ENCODE measurements around the gene OR2Y1.
"Not testable (repeated sequence)": the region's sequence is repeated elsewhere in the genome, so short reads cannot be mapped to it uniquely, and the experiment has no call there.

The OR2Y1 gene

GRCh38 chr5:180736536-180736935 is 3.3 kb downstream of the OR2Y1 start:
- DNase-seq, result no peak

- no peak for DNase-seq
Observed at GRCh38 chr5:180724944-180725343, 14.9 kb downstream of the OR2Y1 start.

- no peak for DNase-seq
Observed at GRCh38 chr5:180723936-180724335, 15.9 kb downstream of the OR2Y1 start.

- no peak for DNase-seq
Observed at GRCh38 chr5:180720486-180720885, 19.4 kb downstream of the OR2Y1 start.

- DNase-seq, result no peak
Observed at GRCh38 chr5:180719781-180720180, 20.1 kb downstream of the OR2Y1 start.

- DNase-seq, result peak; percentile 9
Observed at GRCh38 chr5:180718810-180719453, 20.9 kb downstream of the OR2Y1 start.

- no peak for DNase-seq
Observed at GRCh38 chr5:180717989-180718388, 21.9 kb downstream of the OR2Y1 start.

- DNase-seq, result no peak
Observed at GRCh38 chr5:180704362-180704761, 35.5 kb downstream of the OR2Y1 start.

GRCh38 chr5:180703912-180704311 is 35.9 kb downstream of the OR2Y1 start:
- DNase-seq, result no peak

- not testable (repeated sequence) for DNase-seq
Observed at GRCh38 chr5:180703371-180703770, 36.5 kb downstream of the OR2Y1 start.

GRCh38 chr5:180700440-180700839 is 39.4 kb downstream of the OR2Y1 start:
- not testable (repeated sequence) for DNase-seq

- DNase-seq, result no peak
Observed at GRCh38 chr5:180699042-180699441, 40.8 kb downstream of the OR2Y1 start.

GRCh38 chr5:180696116-180696515 is 43.7 kb downstream of the OR2Y1 start:
- no peak for DNase-seq

GRCh38 chr5:180692429-180692828 is 47.4 kb downstream of the OR2Y1 start:
- no peak for DNase-seq

GRCh38 chr5:180691046-180691445 is 48.8 kb downstream of the OR2Y1 start:
- DNase-seq, result no peak

- DNase-seq, result no peak
Observed at GRCh38 chr5:180690562-180690961, 49.3 kb downstream of the OR2Y1 start.

- DNase-seq, result no peak
Observed at GRCh38 chr5:180689775-180690174, 50.1 kb downstream of the OR2Y1 start.

All from NCI-H2171 treated with DMSO at 0.1 percent for 48 hours (cell line).